ENCODE results near the gene GALNT2.

GALNT2 gene

GRCh38 chr1:230097370-230097769 lies 30.3 kb downstream of the GALNT2 start:
- no peaks in the 10 kb centered on the region for H3K27me3 ChIP-seq (ENCODE audit: low read depth, low read length)
- H3K4me1 ChIP-seq (ENCODE audit: control insufficient read depth in 1 of 2, insufficient read depth in 2 of 2, low read length in 2 of 2), result peaks cover 3 to 15% of the 10 kb centered on the region in 2 donors
- H3K36me3 ChIP-seq (ENCODE audit: control insufficient read depth in 1 of 2, insufficient read depth in 2 of 2, low read length in 2 of 2), result peaks cover 0 to 3% of the 10 kb centered on the region in 2 donors
- H3K4me3 ChIP-seq (ENCODE audit: low read depth in 1 of 2, low read length in 2 of 2), result no peak overlapping the region
- no peaks in the 10 kb centered on the region for H3K9me3 ChIP-seq (ENCODE audit: control insufficient read depth in 1 of 2, low read length in 2 of 2)
- H3K27ac ChIP-seq (ENCODE audit: low read length), result no peak overlapping the region

DNA sequence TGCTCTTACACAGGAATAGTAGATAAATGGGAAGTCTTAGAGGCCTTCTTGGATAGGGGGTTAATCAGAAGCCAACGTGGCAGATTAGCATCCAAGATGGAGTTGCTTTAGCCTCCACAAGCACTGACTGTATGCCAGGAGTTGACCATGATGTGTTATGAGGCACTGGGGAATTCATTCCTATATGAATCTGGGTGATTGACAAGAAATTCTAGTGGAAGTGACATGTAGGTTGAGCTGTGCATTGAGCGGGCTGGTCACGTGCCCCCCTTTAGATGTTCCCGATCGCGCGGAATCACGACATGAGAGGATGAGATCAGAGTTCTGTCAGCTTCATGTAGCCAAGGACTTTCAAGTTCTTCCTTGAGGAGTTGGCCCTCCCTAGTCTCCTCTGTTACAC lies 31.7 kb downstream of the GALNT2 start:
- peaks cover 0 to 3% of the 10 kb centered on the region in 2 donors for H3K36me3 ChIP-seq (ENCODE audit: control insufficient read depth in 1 of 2, insufficient read depth in 2 of 2, low read length in 2 of 2)
- no peaks in the 10 kb centered on the region for H3K27me3 ChIP-seq (ENCODE audit: low read depth, low read length)
- no peak overlapping the region for H3K27ac ChIP-seq (ENCODE audit: low read length)
- no peak overlapping the region for H3K4me3 ChIP-seq (ENCODE audit: low read depth in 1 of 2, low read length in 2 of 2)
- no peaks in the 10 kb centered on the region for H3K9me3 ChIP-seq (ENCODE audit: control insufficient read depth in 1 of 2, low read length in 2 of 2)
- peaks cover 11 to 29% of the 10 kb centered on the region in 2 donors for H3K4me1 ChIP-seq (ENCODE audit: control insufficient read depth in 1 of 2, insufficient read depth in 2 of 2, low read length in 2 of 2)

DNA sequence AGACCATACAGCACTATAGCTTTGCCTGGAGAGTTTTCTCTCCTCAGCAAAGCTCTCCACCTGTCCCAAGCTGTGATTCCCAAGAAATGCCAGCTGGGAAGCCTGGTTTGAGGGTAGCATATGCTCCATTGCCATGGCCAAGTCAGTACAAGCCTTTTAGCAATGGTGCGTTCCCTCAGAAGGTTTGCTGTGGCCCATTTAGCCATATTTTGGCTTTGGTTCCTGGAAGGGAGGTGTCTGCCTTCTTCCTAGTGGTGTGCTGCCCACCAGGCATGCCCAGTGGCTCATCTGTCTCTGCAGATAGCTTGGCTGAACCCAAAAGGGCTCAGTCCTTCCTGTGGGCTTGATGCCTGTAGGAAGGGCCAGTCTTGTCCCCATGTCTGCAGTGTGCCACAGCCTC lies 32.4 kb downstream of the GALNT2 start:
- peaks cover 0 to 3% of the 10 kb centered on the region in 2 donors for H3K36me3 ChIP-seq (ENCODE audit: control insufficient read depth in 1 of 2, insufficient read depth in 2 of 2, low read length in 2 of 2)
- H3K27me3 ChIP-seq (ENCODE audit: low read depth, low read length), result no peaks in the 10 kb centered on the region
- H3K4me3 ChIP-seq (ENCODE audit: low read depth in 1 of 2, low read length in 2 of 2), result no peak overlapping the region
- no peaks in the 10 kb centered on the region for H3K9me3 ChIP-seq (ENCODE audit: control insufficient read depth in 1 of 2, low read length in 2 of 2)
- H3K4me1 ChIP-seq (ENCODE audit: control insufficient read depth in 1 of 2, insufficient read depth in 2 of 2, low read length in 2 of 2), result peaks cover 19 to 36% of the 10 kb centered on the region in 2 donors
- no peak overlapping the region for H3K27ac ChIP-seq (ENCODE audit: low read length)

- H3K36me3 ChIP-seq (ENCODE audit: control insufficient read depth in 1 of 2, insufficient read depth in 2 of 2, low read length in 2 of 2), result no peaks in the 10 kb centered on the region
- H3K4me1 ChIP-seq (ENCODE audit: control insufficient read depth in 1 of 2, insufficient read depth in 2 of 2, low read length in 2 of 2), result peaks cover 30 to 51% of the 10 kb centered on the region in 2 donors
- no peaks in the 10 kb centered on the region for H3K27me3 ChIP-seq (ENCODE audit: low read depth, low read length)
- H3K27ac ChIP-seq (ENCODE audit: low read length), result no peak overlapping the region
- H3K4me3 ChIP-seq (ENCODE audit: low read depth in 1 of 2, low read length in 2 of 2), result no peak overlapping the region
- H3K9me3 ChIP-seq (ENCODE audit: control insufficient read depth in 1 of 2, low read length in 2 of 2), result no peaks in the 10 kb centered on the region
Observed at GRCh38 chr1:230100932-230101331, 33.9 kb downstream of the GALNT2 start.

- Histone ChIP-seq H3K4me3 (ENCODE audit: low read depth in 1 of 2, low read length in 2 of 2) (no peak overlapping the region), H3K9me3 (ENCODE audit: control insufficient read depth in 1 of 2, low read length in 2 of 2) (no peaks in the 10 kb centered on the region), H3K27me3 (ENCODE audit: low read depth, low read length) (no peaks in the 10 kb centered on the region), H3K27ac (ENCODE audit: low read length) (no peak overlapping the region), H3K4me1 (ENCODE audit: control insufficient read depth in 1 of 2, insufficient read depth in 2 of 2, low read length in 2 of 2) (peaks cover 30 to 55% of the 10 kb centered on the region in 2 donors), H3K36me3 (ENCODE audit: control insufficient read depth in 1 of 2, insufficient read depth in 2 of 2, low read length in 2 of 2) (no peaks in the 10 kb centered on the region)
Observed at GRCh38 chr1:230101556-230101955, 34.5 kb downstream of the GALNT2 start.

DNA sequence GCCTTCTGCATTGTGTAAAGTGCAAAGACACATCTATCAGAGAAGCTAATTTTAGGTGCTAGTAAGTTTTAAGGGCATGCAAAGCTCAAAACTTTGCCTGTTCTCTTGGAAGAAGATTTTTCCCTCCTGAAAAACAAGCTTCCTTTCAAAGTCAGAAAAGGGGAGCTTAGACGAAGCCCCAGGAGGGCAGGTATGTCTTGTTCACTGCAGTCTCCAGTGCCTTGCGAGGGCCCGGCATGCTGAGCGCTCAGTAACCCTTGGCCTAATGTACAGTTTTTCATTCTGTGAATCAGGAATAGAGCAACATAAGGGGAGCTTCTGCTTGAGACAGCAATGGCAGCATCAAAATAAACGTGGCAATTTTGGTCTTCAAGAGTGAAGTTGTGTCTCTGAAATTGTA lies 35.0 kb downstream of the GALNT2 start:
- no peaks in the 10 kb centered on the region for H3K9me3 ChIP-seq (ENCODE audit: control insufficient read depth in 1 of 2, low read length in 2 of 2)
- H3K4me3 ChIP-seq (ENCODE audit: low read depth in 1 of 2, low read length in 2 of 2), result no peak overlapping the region
- no peaks in the 10 kb centered on the region for H3K27me3 ChIP-seq (ENCODE audit: low read depth, low read length)
- H3K27ac ChIP-seq (ENCODE audit: low read length), result no peak overlapping the region
- H3K36me3 ChIP-seq (ENCODE audit: control insufficient read depth in 1 of 2, insufficient read depth in 2 of 2, low read length in 2 of 2), result no peaks in the 10 kb centered on the region
- H3K4me1 ChIP-seq (ENCODE audit: control insufficient read depth in 1 of 2, insufficient read depth in 2 of 2, low read length in 2 of 2), result peaks cover 30 to 60% of the 10 kb centered on the region in 2 donors

GRCh38 chr1:230102472-230102871 lies 35.4 kb downstream of the GALNT2 start:
- Histone ChIP-seq H3K27me3 (ENCODE audit: low read depth, low read length) (no peaks in the 10 kb centered on the region), H3K36me3 (ENCODE audit: control insufficient read depth in 1 of 2, insufficient read depth in 2 of 2, low read length in 2 of 2) (no peaks in the 10 kb centered on the region), H3K27ac (ENCODE audit: low read length) (no peak overlapping the region), H3K9me3 (ENCODE audit: control insufficient read depth in 1 of 2, low read length in 2 of 2) (no peaks in the 10 kb centered on the region), H3K4me3 (ENCODE audit: low read depth in 1 of 2, low read length in 2 of 2) (no peak overlapping the region), H3K4me1 (ENCODE audit: control insufficient read depth in 1 of 2, insufficient read depth in 2 of 2, low read length in 2 of 2) (peaks cover 30 to 62% of the 10 kb centered on the region in 2 donors)

- Histone ChIP-seq H3K27ac (ENCODE audit: low read length) (peak overlapping the region; percentile 33), H3K4me1 (ENCODE audit: control insufficient read depth in 1 of 2, insufficient read depth in 2 of 2, low read length in 2 of 2) (peaks cover 30 to 65% of the 10 kb centered on the region in 2 donors), H3K27me3 (ENCODE audit: low read depth, low read length) (no peaks in the 10 kb centered on the region), H3K4me3 (ENCODE audit: low read depth in 1 of 2, low read length in 2 of 2) (no peak overlapping the region), H3K9me3 (ENCODE audit: control insufficient read depth in 1 of 2, low read length in 2 of 2) (no peaks in the 10 kb centered on the region), H3K36me3 (ENCODE audit: control insufficient read depth in 1 of 2, insufficient read depth in 2 of 2, low read length in 2 of 2) (no peaks in the 10 kb centered on the region)
Observed at GRCh38 chr1:230103306-230104173, 36.5 kb downstream of the GALNT2 start.

DNA sequence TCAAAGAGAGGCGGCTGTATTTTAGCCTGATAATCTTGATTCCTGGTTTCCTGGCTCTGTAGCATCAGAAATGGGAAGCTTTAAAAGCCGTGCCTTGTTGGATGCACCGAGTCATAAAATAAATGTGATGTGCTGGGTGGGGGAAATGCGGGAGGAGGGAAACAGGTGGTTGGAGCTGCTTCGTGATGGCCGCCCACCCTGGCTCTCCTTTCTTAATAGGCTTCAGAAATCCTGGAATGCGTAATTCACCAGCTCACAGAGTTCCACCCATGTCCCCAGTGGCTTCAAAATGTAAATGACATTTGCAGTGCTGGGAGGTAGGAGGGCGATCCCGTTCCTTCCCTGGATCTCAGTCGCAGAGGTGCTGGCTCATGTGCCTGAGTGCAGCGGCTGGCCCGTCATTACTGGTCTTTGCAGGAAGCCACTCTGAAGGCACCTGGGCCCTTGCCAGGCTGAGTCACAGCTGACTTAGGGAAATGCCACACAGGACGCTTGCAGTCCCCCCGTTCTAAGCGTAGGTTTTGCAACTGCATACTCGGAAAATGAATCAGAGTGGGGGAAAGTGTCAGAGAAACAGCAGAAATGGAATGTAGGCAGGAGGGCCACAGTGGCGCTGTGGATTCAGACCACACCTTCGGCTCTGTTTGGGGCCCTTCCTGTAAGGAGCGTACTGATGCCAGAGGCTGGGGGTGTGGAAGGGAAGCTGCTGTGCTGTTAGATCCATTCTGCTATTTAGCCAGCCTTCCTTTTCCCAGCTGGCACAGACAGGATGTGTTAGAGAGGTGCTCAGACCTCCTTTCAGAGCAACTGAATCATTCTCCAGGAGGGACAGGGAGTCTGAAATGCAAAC lies 37.6 kb downstream of the GALNT2 start:
- peak overlapping the region; percentile 79 for H3K27ac ChIP-seq (ENCODE audit: low read length)
- peak overlapping the region in 1 of 2 donors; percentile 18 for H3K4me3 ChIP-seq (ENCODE audit: low read depth in 1 of 2, low read length in 2 of 2)

DNA sequence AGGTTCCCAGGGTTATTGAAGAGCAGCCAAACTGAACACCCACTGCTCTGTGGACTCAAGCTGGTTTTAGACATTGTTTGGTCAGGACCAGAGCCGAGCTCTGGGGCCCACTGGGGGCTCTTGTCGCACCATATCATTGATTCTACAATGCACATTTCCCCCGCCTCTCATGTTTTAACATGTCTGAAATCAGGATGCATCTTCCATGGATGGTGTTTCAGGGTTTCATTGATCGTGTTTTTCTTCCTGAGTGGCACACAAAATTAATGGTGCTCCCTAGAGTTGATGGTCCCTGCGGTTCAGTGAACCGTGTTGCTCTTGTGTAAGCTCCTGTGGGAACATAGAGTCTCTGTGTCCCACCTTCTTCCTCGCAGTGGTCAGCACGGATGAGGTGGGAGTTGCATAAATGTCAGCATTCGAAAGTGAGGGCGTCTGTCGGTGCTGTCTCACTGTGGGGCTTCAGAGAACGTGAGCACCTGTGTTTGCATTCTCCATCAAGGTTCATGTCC lies 38.3 kb downstream of the GALNT2 start:
- Histone ChIP-seq H3K27ac (ENCODE audit: low read length) (peak overlapping the region; percentile 79), H3K4me3 (ENCODE audit: low read depth in 1 of 2, low read length in 2 of 2) (peak overlapping the region in 1 of 2 donors; percentile 18), H3K4me1 (ENCODE audit: control insufficient read depth in 1 of 2, insufficient read depth in 2 of 2, low read length in 2 of 2) (peaks cover 30 to 76% of the 10 kb centered on the region in 2 donors), H3K9me3 (ENCODE audit: control insufficient read depth in 1 of 2, low read length in 2 of 2) (no peaks in the 10 kb centered on the region), H3K36me3 (ENCODE audit: control insufficient read depth in 1 of 2, insufficient read depth in 2 of 2, low read length in 2 of 2) (no peaks in the 10 kb centered on the region), H3K27me3 (ENCODE audit: low read depth, low read length) (no peaks in the 10 kb centered on the region)

More for the DNA sequence above, 37.6 kb downstream of the GALNT2 start:
- H3K9me3 ChIP-seq (ENCODE audit: control insufficient read depth in 1 of 2, low read length in 2 of 2), result no peaks in the 10 kb centered on the region
- peaks cover 30 to 70% of the 10 kb centered on the region in 2 donors for H3K4me1 ChIP-seq (ENCODE audit: control insufficient read depth in 1 of 2, insufficient read depth in 2 of 2, low read length in 2 of 2)
- no peaks in the 10 kb centered on the region for H3K36me3 ChIP-seq (ENCODE audit: control insufficient read depth in 1 of 2, insufficient read depth in 2 of 2, low read length in 2 of 2)
- H3K27me3 ChIP-seq (ENCODE audit: low read depth, low read length), result no peaks in the 10 kb centered on the region

All from muscle layer of duodenum (tissue), 2 donors.